H1 (cell line): Measurements from ENCODE around the gene PLB1. TPM values are rescaled to one million over a fixed set of nuclear protein-coding genes. Genes with fewer than 3 reads are reported as not detected.

ENCODE experiments used
- POLR2AphosphoS5 ChIP-seq: IDR thresholded peaks from 2 replicates; pipeline ENCODE4 v1.6.1; 2011; ENCODE audit warnings: low read depth, low read length
- polyA plus RNA-seq, 7 experiments: library from polyadenylated mRNA; depleted of rRNA in 3 of 7; stranded (reverse) in 5 of 7; unstranded in 2 of 7; fragments of >200 nt in 5 of 7; fragments of 200-250 nt in 2 of 7; gene quantifications; 1 replicate in 5 of 7; 2 replicates in 1 of 7; 4 replicates in 1 of 7; pipeline versions ENCODE4 v1.2.1 to v1.2.3, GENCODE V29; 2011 to 2013; ENCODE audit warnings: missing spikeins in 2 of 7, mixed read lengths in 2 of 7
- total RNA-seq: library from RNA; stranded (reverse); fragmentation: NEBNext Ultra II Directional; extraction: Animal tissue kit (Norgen Biotek cat#: 25700); gene quantifications from 2 replicates; pipeline ENCODE4 v1.2.1, GENCODE V29; 2021

Gene PLB1
- total and polyA plus RNA-seq, 2 of the 8 experiments (the other 6 are each of a cell fraction or from before 2014, with no cell fraction given): 0.20 to 0.36 TPM

GRCh38 chr2:28480403-28481049 is 15.3 kb upstream of the PLB1 start (continued):
- TF ChIP-seq POLR2AphosphoS5: no peak
